C4-2B (cell line): ENCODE data around the gene ATL3.

Source experiments
- ZFX ChIP-seq: fragments of 450-650 bp; IDR thresholded peaks from 2 replicates; pipeline ENCODE4 v1.6.1; 2017
- TF ChIP-seq, protein P1 (sequence below): fragments of 450-650 bp; conservative IDR thresholded peaks from 2 replicates; pipeline ENCODE4 v1.5.1; 2017; ENCODE audit warnings: mild to moderate bottlenecking

DNA sequence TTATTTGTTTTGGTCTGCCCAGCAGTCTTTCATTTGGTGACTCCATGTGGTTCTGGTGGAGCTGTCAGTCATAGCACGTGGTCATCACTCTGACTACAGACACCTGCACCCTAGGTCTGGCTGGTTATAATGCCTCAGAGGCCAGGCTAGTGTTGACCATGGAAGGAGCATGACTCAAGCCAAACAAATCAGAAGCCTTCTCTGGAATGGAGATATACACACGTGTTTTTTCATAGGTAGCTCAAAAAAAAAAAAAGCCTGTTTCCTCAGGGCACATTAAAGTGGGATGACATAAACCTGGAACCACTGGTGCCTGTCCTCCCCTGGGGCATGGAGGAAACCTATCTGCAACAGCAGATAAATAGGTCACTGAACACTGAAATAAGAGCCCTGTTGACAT lies 48.9 kb downstream of the ATL3 start:
- TF ChIP-seq, protein P1, sequence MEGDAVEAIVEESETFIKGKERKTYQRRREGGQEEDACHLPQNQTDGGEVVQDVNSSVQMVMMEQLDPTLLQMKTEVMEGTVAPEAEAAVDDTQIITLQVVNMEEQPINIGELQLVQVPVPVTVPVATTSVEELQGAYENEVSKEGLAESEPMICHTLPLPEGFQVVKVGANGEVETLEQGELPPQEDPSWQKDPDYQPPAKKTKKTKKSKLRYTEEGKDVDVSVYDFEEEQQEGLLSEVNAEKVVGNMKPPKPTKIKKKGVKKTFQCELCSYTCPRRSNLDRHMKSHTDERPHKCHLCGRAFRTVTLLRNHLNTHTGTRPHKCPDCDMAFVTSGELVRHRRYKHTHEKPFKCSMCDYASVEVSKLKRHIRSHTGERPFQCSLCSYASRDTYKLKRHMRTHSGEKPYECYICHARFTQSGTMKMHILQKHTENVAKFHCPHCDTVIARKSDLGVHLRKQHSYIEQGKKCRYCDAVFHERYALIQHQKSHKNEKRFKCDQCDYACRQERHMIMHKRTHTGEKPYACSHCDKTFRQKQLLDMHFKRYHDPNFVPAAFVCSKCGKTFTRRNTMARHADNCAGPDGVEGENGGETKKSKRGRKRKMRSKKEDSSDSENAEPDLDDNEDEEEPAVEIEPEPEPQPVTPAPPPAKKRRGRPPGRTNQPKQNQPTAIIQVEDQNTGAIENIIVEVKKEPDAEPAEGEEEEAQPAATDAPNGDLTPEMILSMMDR = no peak
- TF ChIP-seq ZFX = no peak
